ENCODE data around the gene DMRTB1. TPM values are rescaled to one million over a fixed set of nuclear protein-coding genes. Genes with fewer than 3 reads are reported as not detected.

Gene DMRTB1
- total RNA-seq, 2 experiments from 2014 or later = not detected

- no peaks in the 10 kb centered on the region for H3K4me1 Mint-ChIP-seq (ENCODE audit: low read depth)
- H3K9me3 Mint-ChIP-seq = no peaks in the 10 kb centered on the region
- POLR2A ChIA-PET = no interaction called here
- H3K27me3 Mint-ChIP-seq = no peaks in the 10 kb centered on the region
- intact Hi-C loops (cut with micrococcal nuclease) = no loop called here
- CTCF ChIA-PET = interaction anchor here (1.1 kb wide), 1 partner anchor 47 kb away, joined by 3 read pairs; no protein-coding TSS in a partner anchor
- H3K27ac Mint-ChIP-seq = no peak overlapping the region
- H3K36me3 Mint-ChIP-seq = no peaks in the 10 kb centered on the region
- no peak overlapping the region for H3K4me3 Mint-ChIP-seq
- DNase-seq = no peak
These were observed 19.6 kb upstream of the DMRTB1 start for GRCh38 chr1:53439337-53440207.

GRCh38 chr1:53440633-53441032 lies 18.6 kb upstream of the DMRTB1 start:
- no peak for DNase-seq
- intact Hi-C loops (cut with micrococcal nuclease) = no loop called here
- H3K27me3 Mint-ChIP-seq = no peaks in the 10 kb centered on the region
- H3K27ac Mint-ChIP-seq = no peak overlapping the region
- POLR2A ChIA-PET = no interaction called here
- no peaks in the 10 kb centered on the region for H3K4me1 Mint-ChIP-seq (ENCODE audit: low read depth)
- H3K4me3 Mint-ChIP-seq = no peak overlapping the region
- H3K9me3 Mint-ChIP-seq = no peaks in the 10 kb centered on the region
- CTCF ChIA-PET = interaction anchor here (1.1 kb wide), 1 partner anchor 46 kb away, joined by 3 read pairs; no protein-coding TSS in a partner anchor
- H3K36me3 Mint-ChIP-seq = no peaks in the 10 kb centered on the region

GRCh38 chr1:53442299-53442698 lies 16.9 kb upstream of the DMRTB1 start:
- intact Hi-C loops (cut with micrococcal nuclease) = no loop called here
- H3K4me3 Mint-ChIP-seq = no peak overlapping the region
- ChIA-PET POLR2A (no interaction called here), CTCF (interaction anchor here (1.0 kb wide), 1 partner anchor 49 kb away, joined by 3 read pairs; no protein-coding TSS in a partner anchor)
- no peak for DNase-seq
- no peaks in the 10 kb centered on the region for H3K36me3 Mint-ChIP-seq
- H3K27me3 Mint-ChIP-seq = no peaks in the 10 kb centered on the region
- H3K9me3 Mint-ChIP-seq = no peaks in the 10 kb centered on the region
- H3K4me1 Mint-ChIP-seq (ENCODE audit: low read depth) = no peaks in the 10 kb centered on the region
- H3K27ac Mint-ChIP-seq = no peak overlapping the region

- Mint-ChIP-seq H3K4me3 (no peak overlapping the region), H3K9me3 (no peaks in the 10 kb centered on the region), H3K4me1 (ENCODE audit: low read depth) (no peaks in the 10 kb centered on the region), H3K27ac (no peak overlapping the region), H3K36me3 (no peaks in the 10 kb centered on the region), H3K27me3 (peaks cover 5% of the 10 kb centered on the region)
- ChIA-PET POLR2A (no interaction called here), CTCF (interaction anchor here (0.6 kb wide), 1 partner anchor 51 kb away, joined by 3 read pairs; no protein-coding TSS in a partner anchor)
- intact Hi-C loops (cut with micrococcal nuclease) = no loop called here
- no peak for DNase-seq
These were observed 13.1 kb upstream of the DMRTB1 start for GRCh38 chr1:53446051-53446450.

GRCh38 chr1:53447413-53447812 lies 11.8 kb upstream of the DMRTB1 start:
- ChIA-PET CTCF (interaction anchor here (1.4 kb wide), 1 partner anchor 9 kb away, joined by 5 read pairs; no protein-coding TSS in a partner anchor), POLR2A (no interaction called here)
- Mint-ChIP-seq H3K9me3 (no peaks in the 10 kb centered on the region), H3K4me1 (ENCODE audit: low read depth) (no peaks in the 10 kb centered on the region), H3K27ac (no peak overlapping the region), H3K4me3 (no peak overlapping the region), H3K27me3 (peaks cover 5% of the 10 kb centered on the region), H3K36me3 (no peaks in the 10 kb centered on the region)
- DNase-seq = no peak
- intact Hi-C loops (cut with micrococcal nuclease) = no loop called here

GRCh38 chr1:53448241-53448841 lies 10.9 kb upstream of the DMRTB1 start:
- intact Hi-C loops (cut with micrococcal nuclease) = no loop called here
- POLR2A ChIA-PET = no interaction called here
- no peak for DNase-seq
- Mint-ChIP-seq H3K36me3 (no peaks in the 10 kb centered on the region), H3K9me3 (no peaks in the 10 kb centered on the region), H3K4me3 (no peak overlapping the region), H3K27me3 (peaks cover 5% of the 10 kb centered on the region), H3K27ac (no peak overlapping the region), H3K4me1 (ENCODE audit: low read depth) (no peaks in the 10 kb centered on the region)
- CTCF ChIA-PET = interaction anchor here (1.4 kb wide), 1 partner anchor 8 kb away, joined by 5 read pairs; no protein-coding TSS in a partner anchor

- DNase-seq = no peak
- ChIA-PET POLR2A (interaction anchor here (1.1 kb wide), 1 partner anchor 32 kb away, joined by 3 read pairs; no protein-coding TSS in a partner anchor), CTCF (interaction anchor here (1.4 kb wide), 1 partner anchor 8 kb away, joined by 5 read pairs; no protein-coding TSS in a partner anchor)
- intact Hi-C loops (cut with micrococcal nuclease) = no loop called here
- H3K27ac Mint-ChIP-seq = no peak overlapping the region
- no peaks in the 10 kb centered on the region for H3K4me1 Mint-ChIP-seq (ENCODE audit: low read depth)
- H3K4me3 Mint-ChIP-seq = no peak overlapping the region
- no peaks in the 10 kb centered on the region for H3K36me3 Mint-ChIP-seq
- no peaks in the 10 kb centered on the region for H3K9me3 Mint-ChIP-seq
- peaks cover 5% of the 10 kb centered on the region for H3K27me3 Mint-ChIP-seq
These were observed 10.2 kb upstream of the DMRTB1 start for GRCh38 chr1:53449021-53449420.

GRCh38 chr1:53449693-53450092 lies 9.5 kb upstream of the DMRTB1 start:
- no peak for DNase-seq
- ChIA-PET CTCF (no interaction called here), POLR2A (interaction anchor here (1.1 kb wide), 1 partner anchor 33 kb away, joined by 3 read pairs; no protein-coding TSS in a partner anchor)
- H3K9me3 Mint-ChIP-seq = no peaks in the 10 kb centered on the region
- H3K4me1 Mint-ChIP-seq (ENCODE audit: low read depth) = no peaks in the 10 kb centered on the region
- intact Hi-C loops (cut with micrococcal nuclease) = no loop called here
- no peaks in the 10 kb centered on the region for H3K36me3 Mint-ChIP-seq
- no peak overlapping the region for H3K4me3 Mint-ChIP-seq
- no peak overlapping the region for H3K27ac Mint-ChIP-seq
- H3K27me3 Mint-ChIP-seq = peaks cover 5% of the 10 kb centered on the region

- intact Hi-C loops (cut with micrococcal nuclease) = no loop called here
- no peak overlapping the region for H3K4me3 Mint-ChIP-seq
- ChIA-PET POLR2A (no interaction called here), CTCF (no interaction called here)
- no peak overlapping the region for H3K27ac Mint-ChIP-seq
- no peaks in the 10 kb centered on the region for H3K4me1 Mint-ChIP-seq (ENCODE audit: low read depth)
- H3K36me3 Mint-ChIP-seq = no peaks in the 10 kb centered on the region
- no peaks in the 10 kb centered on the region for H3K9me3 Mint-ChIP-seq
- DNase-seq = no peak
- H3K27me3 Mint-ChIP-seq = peaks cover 5% of the 10 kb centered on the region
These were observed 9.0 kb upstream of the DMRTB1 start for GRCh38 chr1:53450225-53450624.

GRCh38 chr1:53454019-53454418 lies 5.2 kb upstream of the DMRTB1 start:
- Mint-ChIP-seq H3K36me3 (no peaks in the 10 kb centered on the region), H3K4me1 (ENCODE audit: low read depth) (no peaks in the 10 kb centered on the region), H3K27me3 (peaks cover 3% of the 10 kb centered on the region), H3K9me3 (no peaks in the 10 kb centered on the region), H3K4me3 (no peak overlapping the region), H3K27ac (no peak overlapping the region)
- intact Hi-C loops (cut with micrococcal nuclease) = no loop called here
- no peak for DNase-seq
- CTCF ChIA-PET = no interaction called here
- POLR2A ChIA-PET = no interaction called here

- intact Hi-C loops (cut with micrococcal nuclease) = no loop called here
- H3K27me3 Mint-ChIP-seq = peaks cover 2% of the 10 kb centered on the region
- no peak for DNase-seq
- no peaks in the 10 kb centered on the region for H3K36me3 Mint-ChIP-seq
- H3K4me1 Mint-ChIP-seq (ENCODE audit: low read depth) = no peaks in the 10 kb centered on the region
- H3K4me3 Mint-ChIP-seq = no peak overlapping the region
- CTCF ChIA-PET = no interaction called here
- H3K9me3 Mint-ChIP-seq = no peaks in the 10 kb centered on the region
- no peak overlapping the region for H3K27ac Mint-ChIP-seq
- POLR2A ChIA-PET = no interaction called here
These were observed 3.7 kb upstream of the DMRTB1 start for GRCh38 chr1:53455364-53455991.

GRCh38 chr1:53458634-53459033 lies 565 bp upstream of the DMRTB1 start:
- intact Hi-C loops (cut with micrococcal nuclease) = no loop called here
- POLR2A ChIA-PET = no interaction called here
- no peak overlapping the region for H3K4me3 Mint-ChIP-seq
- no peak for DNase-seq
- no peaks in the 10 kb centered on the region for H3K36me3 Mint-ChIP-seq
- H3K27me3 Mint-ChIP-seq = peaks cover 2% of the 10 kb centered on the region
- no peaks in the 10 kb centered on the region for H3K4me1 Mint-ChIP-seq (ENCODE audit: low read depth)
- CTCF ChIA-PET = no interaction called here
- H3K27ac Mint-ChIP-seq = no peak overlapping the region
- H3K9me3 Mint-ChIP-seq = no peaks in the 10 kb centered on the region

Measured in activated CD4-positive, alpha-beta memory T cell treated with anti-CD3 and anti-CD28 coated beads for 36 hours (primary cell).